Measurements from ENCODE around the gene PATZ1. TPM values are rescaled to one million over a fixed set of nuclear protein-coding genes. Genes with fewer than 3 reads are reported as not detected.

Gene PATZ1
- total and polyA plus RNA-seq, 2 of the 8 experiments (the other 6 are each of a cell fraction or from before 2014, with no cell fraction given): 62.1 to 70.9 TPM

GRCh38 chr22:31349960-31350359, 3.8 kb upstream of the PATZ1 start (continued):
- no peak for TF ChIP-seq SRF (IDR thresholded peaks at IDR 0.05; ENCODE audit: low read depth, low read length)
- TF ChIP-seq CHD2 (IDR thresholded peaks at IDR 0.05; ENCODE audit: low read length): no peak
- no peak for TF ChIP-seq RXRA (IDR thresholded peaks at IDR 0.05; ENCODE audit: insufficient read depth, low read depth, low read length)
- no peak for TF ChIP-seq GABPA (IDR thresholded peaks at IDR 0.05; ENCODE audit: borderline replicate concordance, insufficient read depth, low read length)
- TF ChIP-seq SIRT6 (IDR thresholded peaks at IDR 0.05; ENCODE audit: low read length): no peak
